GM12892 (cell line): Measurements from ENCODE around the gene KCNK5.

ENCODE experiments used
- POLR2A ChIP-seq: IDR thresholded peaks from 2 replicates; pipeline ENCODE4 v1.6.1; 2011; ENCODE audit warnings: low read depth, low read length, control low read depth
- POLR2AphosphoS5 ChIP-seq: IDR thresholded peaks from 2 replicates; pipeline ENCODE4 v1.6.1; 2011; ENCODE audit warnings: low read depth, low read length, control low read depth
- TAF1 ChIP-seq: IDR thresholded peaks from 2 replicates; pipeline ENCODE4 v1.6.1; 2011; ENCODE audit warnings: low read depth, mild to moderate bottlenecking, control low read depth, low read length, borderline replicate concordance

DNA sequence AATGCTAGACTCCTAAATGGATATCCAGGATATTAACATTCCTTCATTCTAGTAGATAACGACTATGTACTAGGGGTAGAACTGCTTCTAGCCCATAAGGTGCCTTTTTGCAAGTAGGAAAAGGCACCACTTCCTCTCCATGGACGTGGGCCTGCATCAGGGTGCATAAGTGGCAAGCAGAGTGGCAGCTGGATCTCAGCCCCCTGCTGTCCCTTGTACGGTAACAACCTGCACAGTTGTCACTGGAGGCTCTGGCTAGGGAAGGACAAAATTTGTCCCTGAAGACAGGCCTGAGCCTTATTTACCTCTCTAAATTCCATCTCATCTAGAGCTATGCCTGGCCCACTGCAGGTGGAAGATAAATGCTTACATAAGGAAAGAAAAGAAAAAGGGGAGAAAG, 71.8 kb downstream of the KCNK5 start:
- TF ChIP-seq POLR2A (no peak), POLR2AphosphoS5 (no peak), TAF1 (no peak)
